RKO (cell line): ENCODE results near the gene PRKCE.
A peak's percentile ranks its signal among the peaks of the same experiment; 100 is the strongest.

ENCODE experiments used
- DNase-seq: peaks from one replicate; pipeline ENCODE4 v3.0.0-alpha.2; 2016; ENCODE audit warnings: low spot score

The PRKCE gene

GRCh38 chr2:46227674-46228289 lies 576.3 kb downstream of the PRKCE start:
- no peak for DNase-seq

- DNase-seq, result peak; percentile 21
Measured at GRCh38 chr2:46229134-46230063, 577.9 kb downstream of the PRKCE start.

- DNase-seq, result no peak
Measured at GRCh38 chr2:46230115-46230571, 578.7 kb downstream of the PRKCE start.

GRCh38 chr2:46230677-46231425 lies 579.4 kb downstream of the PRKCE start:
- DNase-seq, result no peak

DNA sequence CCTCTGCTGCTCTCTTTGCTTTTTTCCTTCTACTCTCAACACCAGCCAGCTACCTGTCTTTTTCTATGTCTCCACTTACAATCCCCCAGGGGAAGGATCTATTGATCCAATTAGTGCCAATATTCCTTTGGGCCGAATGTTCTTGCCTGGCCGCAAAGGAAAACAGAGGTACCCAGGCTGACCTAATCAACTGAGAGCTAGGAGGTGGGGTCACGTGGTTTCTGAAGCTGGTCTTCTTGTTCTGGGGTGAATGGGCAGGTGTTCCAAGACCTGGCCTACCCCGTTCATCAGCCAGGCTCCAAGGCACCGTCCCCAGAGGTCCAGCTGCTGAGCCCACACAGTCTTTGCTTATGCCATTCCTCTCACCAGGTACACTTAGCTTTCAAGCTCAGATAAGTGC lies 580.2 kb downstream of the PRKCE start:
- DNase-seq, result no peak

DNA sequence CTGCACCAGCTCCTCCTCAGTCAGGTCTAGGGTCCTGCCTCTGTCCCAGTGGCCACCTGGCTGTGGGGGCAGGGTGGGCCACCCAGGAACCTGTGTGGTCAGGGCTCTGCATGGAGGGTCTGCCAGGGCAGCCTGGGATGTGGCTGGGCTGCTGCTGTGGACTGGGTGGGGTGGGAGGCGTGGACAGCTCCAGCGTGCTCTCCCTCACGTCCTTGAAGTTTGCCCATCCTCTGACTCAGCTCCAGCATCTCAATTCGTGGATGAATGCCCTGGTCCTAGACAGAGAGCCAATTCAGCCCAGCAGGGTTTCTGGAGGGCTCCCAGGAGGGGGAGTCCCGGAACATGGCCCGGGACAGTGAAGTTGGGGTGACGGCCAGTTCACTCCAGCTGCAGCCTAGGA lies 581.4 kb downstream of the PRKCE start:
- DNase-seq, result no peak

GRCh38 chr2:46236006-46236875 lies 584.8 kb downstream of the PRKCE start:
- DNase-seq, result no peak

- DNase-seq, result no peak
Measured at GRCh38 chr2:46236876-46237859, 585.7 kb downstream of the PRKCE start.
